GM19025 (cell line): ENCODE measurements around the gene LAMB1.
"Not testable (repeated sequence)": the region's sequence is repeated elsewhere in the genome, so short reads cannot be mapped to it uniquely, and the experiment has no call there.

Source experiments
- ATAC-seq: cut with Tn5 transposase; IDR thresholded peaks from one replicate; pipeline ENCODE4 v1.9.1; 2021; ENCODE audit warnings: mild to moderate bottlenecking, low read depth, moderate library complexity; ENCODE audit not compliant: unreplicated experiment

Gene LAMB1

DNA sequence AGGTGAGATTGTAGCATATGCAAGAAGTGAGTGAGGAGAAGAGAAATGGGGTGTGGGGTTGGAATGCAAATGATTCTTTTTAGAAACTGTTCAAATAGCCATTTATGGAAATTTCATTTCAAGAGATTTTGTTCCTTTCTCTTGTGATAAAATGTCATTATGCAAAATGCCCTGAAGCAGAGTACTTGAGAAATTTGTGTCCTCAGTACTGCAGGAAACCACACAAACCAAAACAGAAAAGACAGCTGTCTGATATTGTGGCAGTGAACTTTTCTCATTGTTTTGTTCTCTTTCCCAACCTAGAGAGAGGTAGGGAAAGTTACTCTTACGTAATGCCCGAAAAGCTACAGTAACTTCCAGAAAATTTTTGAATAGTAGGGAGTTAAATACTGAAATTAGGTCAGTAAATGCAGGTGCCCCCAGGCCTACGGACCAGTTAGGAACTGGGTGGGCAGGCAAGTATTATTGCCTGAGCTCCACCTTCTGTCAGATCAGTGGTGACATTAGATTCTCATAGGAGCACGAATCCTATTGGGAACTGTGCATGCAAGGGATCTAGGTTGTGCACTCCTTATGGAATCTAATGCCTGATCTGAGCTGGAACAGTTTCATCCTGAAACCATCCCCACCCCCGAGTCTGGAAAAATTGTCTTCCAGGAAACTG lies 78.0 kb downstream of the LAMB1 start:
- ATAC-seq, result peak; percentile 84

GRCh38 chr7:107922886-107923285 lies 80.1 kb downstream of the LAMB1 start:
- ATAC-seq, result no peak

- not testable (repeated sequence) for ATAC-seq
These were observed 81.1 kb downstream of the LAMB1 start for GRCh38 chr7:107921826-107922225.

- ATAC-seq, result no peak
These were observed 82.8 kb downstream of the LAMB1 start for GRCh38 chr7:107920048-107920772.

DNA sequence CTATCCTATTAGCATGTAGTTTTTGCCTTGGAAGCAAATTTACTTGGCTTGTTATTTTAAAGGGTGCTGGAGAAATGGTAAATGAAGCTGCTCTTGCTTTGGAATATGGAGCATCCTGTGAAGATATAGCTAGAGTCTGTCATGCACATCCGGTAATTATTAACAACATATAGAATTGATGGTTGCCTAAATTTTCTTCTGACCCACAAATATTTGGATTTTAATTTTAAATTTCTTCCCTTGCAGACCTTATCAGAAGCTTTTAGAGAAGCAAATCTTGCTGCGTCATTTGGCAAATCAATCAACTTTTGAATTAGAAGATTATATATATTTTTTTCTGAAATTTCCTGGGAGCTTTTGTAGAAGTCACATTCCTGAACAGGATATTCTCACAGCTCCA lies 84.0 kb downstream of the LAMB1 start:
- no peak for ATAC-seq

DNA sequence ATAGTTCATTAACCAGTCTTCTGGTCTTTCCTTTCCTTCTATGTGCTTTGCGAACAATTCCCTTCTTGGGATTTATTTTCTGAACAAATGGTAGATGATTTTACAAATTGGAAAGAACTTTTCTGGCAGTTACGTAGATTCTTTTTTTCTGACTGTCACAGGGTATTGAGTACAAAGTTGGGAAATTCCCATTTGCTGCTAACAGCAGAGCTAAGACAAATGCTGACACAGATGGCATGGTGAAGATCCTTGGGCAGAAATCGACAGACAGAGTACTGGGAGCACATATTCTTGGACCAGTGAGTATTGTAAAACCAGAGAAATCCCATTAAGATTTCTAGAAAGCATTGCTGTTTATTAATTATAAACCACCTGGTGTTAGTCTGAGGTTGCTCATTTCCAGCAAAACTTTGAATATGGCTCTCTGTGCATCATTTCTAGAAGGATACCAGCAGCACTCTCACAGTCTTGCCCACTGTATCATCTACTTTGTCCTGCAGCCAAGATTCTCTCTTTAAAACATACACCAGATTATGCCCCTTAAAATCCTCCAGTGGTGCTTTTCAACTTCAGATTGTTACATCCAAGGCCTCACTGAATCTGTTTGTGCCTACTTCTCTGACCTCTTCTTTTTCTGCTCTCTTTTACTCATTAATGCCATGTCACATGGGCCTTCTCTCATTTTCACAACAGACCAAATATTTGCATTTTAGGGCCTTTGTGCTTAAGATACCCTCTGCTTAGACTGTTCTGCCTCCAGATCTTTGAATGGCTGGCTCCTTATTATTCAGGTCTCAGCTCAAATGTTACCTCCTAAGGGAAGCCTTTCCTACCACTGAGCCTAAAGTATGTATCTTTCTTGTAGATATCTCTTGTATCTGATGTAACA lies 85.0 kb downstream of the LAMB1 start:
- peak; percentile 84 for ATAC-seq

DNA sequence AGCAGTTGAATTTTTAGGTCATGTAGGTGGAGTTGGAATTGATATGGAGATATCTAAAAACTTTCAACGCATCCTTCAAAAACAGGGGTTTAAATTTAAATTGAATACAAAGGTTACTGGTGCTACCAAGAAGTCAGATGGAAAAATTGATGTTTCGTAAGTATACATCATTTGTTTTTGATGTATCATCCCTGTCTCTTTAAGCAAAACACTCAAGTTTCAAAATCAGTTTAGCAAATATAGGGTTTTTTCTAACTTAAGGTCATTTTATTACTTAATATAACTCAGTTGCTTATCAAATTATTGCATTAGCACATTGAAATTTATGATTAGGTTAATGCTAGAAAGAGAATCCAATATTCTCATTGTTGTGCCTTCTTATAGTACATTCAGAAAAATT lies 87.4 kb downstream of the LAMB1 start:
- no peak for ATAC-seq

DNA sequence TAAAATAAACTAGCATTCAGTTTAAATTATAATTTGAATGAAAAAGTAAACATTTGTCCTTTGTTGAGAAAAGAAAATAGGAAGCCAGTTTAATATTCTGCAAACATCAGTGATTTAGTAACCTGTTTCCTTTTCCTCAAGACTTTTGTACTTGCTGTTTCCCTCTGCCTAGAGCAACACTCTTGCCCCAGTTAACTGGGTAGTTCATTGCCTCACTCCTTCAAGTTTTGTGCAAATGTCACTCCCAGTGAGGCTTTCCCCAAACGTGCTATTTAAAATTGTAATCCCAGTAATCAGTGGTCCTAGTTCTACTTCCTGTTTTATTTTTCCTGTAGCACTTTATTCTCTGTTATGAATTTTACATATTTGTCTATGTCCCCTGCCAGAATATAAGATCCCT lies 88.1 kb downstream of the LAMB1 start:
- ATAC-seq, result no peak

- no peak for ATAC-seq
These were observed 89.1 kb downstream of the LAMB1 start for GRCh38 chr7:107913851-107914250.

DNA sequence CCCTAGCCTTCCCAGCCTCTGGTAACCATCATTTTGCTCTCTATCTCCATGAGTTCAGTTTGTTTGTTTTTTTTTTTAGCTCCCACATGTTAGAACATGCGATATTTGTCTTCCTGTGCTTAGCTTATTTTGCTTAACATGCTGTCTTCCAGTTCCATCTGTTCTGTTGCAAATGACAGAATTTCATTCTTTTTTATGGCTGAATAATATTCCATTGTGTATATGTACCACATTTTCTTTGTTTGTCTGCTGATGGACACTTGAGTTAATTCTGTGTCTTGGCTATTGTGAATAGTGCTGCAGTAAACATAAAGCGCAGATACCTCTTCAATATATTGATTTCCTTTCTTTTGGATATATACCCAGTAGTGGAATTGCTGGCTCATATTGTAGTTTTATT lies 91.0 kb downstream of the LAMB1 start:
- ATAC-seq, result no peak

GRCh38 chr7:107909445-107909844 lies 93.5 kb downstream of the LAMB1 start:
- ATAC-seq, result no peak

DNA sequence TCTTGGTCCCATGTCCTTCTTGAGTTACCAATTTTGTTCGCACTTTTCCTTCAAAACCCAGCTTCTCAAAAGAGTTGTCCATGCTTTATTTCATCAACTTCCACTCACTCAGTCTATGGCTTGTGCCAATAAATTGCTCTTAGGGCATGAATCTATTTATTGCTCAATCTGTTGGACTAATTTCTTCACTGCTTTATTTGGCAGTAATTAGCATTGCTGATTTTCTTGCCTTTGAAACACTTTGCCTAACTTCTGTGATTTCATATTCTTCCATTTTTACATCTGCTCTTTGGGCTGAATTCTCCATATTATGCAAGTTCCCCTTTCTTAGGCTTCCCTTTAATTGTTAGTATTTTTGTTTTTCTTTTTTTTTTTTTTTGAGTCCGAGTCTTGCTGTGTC lies 95.2 kb downstream of the LAMB1 start:
- no peak for ATAC-seq

DNA sequence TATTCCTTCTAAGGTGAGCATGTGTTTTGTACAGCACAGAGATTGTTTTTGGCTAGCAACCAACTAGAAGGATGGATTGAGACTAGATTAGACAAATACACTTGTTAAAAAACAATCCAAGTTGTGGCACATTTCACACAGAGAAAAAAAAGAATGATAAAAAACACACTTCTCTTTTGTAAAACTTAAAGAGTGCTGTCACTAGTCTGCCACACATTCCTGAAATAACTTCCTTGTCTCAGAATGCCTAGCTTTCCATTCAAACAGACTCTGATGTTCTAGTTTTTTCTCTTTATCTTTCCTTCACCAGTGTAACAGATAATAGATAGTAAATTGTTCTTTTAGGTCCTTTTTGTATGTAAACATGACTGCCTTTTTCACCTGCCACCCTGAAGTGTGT lies 100.6 kb downstream of the LAMB1 start:
- no peak for ATAC-seq

GRCh38 chr7:107900496-107901015 lies 102.4 kb downstream of the LAMB1 start:
- no peak for ATAC-seq

DNA sequence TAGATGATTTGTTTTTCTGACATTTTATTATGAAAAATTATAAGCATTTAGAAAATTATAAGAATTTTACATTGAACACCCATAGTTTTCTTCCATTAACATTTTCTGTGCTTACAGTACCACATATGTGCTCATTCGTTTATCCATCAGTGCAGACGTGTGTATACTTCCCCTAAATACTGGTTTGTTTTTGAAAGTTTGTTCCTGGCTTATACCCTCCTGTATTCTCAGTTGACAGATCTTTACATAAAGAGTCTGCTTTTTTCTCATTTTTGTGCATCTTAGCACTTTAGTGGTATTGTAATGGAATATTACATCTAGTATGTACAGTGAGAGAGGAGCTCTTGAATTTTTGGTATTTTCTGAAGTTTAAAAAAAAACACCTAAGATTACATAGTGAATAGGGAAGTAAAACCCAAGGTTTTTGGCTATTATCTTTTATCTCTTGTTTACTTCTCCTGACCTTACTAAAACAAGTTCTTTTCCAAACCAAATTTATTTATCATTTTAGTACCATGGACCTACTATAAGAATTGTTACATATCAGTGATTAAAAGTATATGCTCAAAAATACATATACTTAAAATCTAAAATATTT lies 103.9 kb downstream of the LAMB1 start:
- ATAC-seq, result no peak

- not testable (repeated sequence) for ATAC-seq
These were observed 110.6 kb downstream of the LAMB1 start for GRCh38 chr7:107892367-107892741.

DNA sequence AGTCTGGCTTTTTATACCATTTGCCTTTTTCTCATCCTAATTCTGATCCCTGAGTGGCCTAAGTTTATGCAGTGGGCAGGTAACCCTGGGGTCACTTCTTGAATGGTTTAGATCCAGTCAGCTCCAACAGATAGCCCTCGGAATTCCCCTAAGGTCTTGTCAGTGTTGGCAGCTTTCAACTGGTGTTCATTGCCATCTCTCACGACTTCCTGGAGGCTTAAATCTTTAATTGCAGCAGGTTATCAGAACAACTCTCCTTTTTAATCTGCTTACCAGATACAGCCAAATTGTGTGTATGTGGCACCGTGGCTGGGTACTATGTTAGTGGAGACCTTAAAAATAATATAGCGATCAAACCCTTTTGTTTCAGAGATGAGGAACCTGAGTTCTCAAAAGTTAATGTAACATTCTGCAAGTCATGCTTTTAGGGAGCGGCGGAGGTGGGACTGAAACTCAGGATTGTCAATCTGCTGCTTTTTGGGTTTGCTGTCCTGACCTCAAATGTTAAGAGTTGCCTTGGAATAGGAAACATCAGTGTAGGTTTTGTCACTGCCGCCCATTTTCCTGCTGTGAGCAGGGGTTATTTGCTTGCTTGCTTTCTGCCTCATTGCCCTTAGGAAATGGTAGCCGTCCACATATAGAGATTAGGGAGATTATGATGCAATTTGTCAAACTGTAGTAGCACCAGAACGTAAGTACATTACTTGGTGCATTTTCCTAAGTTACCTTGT lies 111.2 kb downstream of the LAMB1 start:
- ATAC-seq, result peak; percentile 15

GRCh38 chr7:107890962-107891635 lies 111.9 kb downstream of the LAMB1 start, which contains the start of gene DLD:
TSS of gene DLD (plus strand) at chr7:107891183. CDS start at chr7:107891251, 68 bp downstream.
- ATAC-seq, result peak; percentile 99

GRCh38 chr7:107890493-107890961 lies 112.4 kb downstream of the LAMB1 start:
- no peak for ATAC-seq
